ENCODE results near the gene LIMK1. TPM values are rescaled to one million over a fixed set of nuclear protein-coding genes. Genes with fewer than 3 reads are reported as not detected.

Gene LIMK1
- total and polyA plus RNA-seq, 2 of the 13 experiments (the other 11 are each of a cell fraction or from before 2014, with no cell fraction given), result 8.9 to 18.8 TPM

DNA sequence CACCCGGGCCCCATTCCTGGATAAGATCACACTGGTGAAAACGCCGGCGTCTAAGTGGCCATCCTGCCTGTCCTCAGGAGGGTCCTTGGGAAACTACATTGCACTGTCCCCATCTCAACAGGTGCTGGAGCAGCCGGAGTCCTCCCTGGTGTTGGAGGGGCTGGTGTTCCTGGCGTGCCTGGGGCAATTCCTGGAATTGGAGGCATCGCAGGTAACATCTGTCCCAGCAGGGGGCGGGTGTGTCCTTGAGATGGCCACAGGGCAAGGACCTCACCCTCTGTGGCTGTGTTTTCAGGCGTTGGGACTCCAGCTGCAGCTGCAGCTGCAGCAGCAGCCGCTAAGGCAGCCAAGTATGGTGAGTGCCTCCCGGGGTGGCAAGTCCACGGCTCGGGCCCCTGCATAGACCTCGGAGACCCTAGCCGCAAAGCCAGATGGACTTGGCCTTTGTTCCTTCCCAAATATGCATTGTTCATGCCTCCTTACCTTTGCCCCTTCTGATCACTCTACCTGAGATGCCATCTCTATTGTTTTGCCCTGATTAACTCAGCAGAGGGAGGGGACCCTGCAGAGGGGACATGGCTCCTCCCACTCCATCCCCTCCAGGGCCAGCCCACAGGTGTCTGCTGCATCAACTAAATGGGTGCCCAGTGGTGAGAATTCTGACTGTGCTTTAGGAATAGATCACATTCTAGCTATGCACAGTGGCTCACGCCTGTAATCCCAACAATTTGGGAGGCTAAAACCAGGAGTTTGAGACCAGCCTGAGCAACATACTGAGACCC is 31.8 kb upstream of the LIMK1 start:
- no TSS peak for BruUV-seq (replicated peaks)
- no peaks in the 10 kb centered on the region for H3K79me2 ChIP-seq (ENCODE audit: insufficient read depth, low read length)
- peaks cover 2 to 4% of the 10 kb centered on the region in 2 experiments; a peak in 2 of 5 replicates for H3K27me3 ChIP-seq (ENCODE audit: control insufficient read depth in 1 of 2, insufficient read depth in 2 of 2, low read length in 2 of 2)
- peak; percentile 56 for DNase-seq (ENCODE audit: low spot score)
- no peaks in the 10 kb centered on the region for H4K20me1 ChIP-seq (ENCODE audit: insufficient read depth, low read length)
- H3K27ac ChIP-seq (ENCODE audit: extremely low read length, insufficient read depth, low read length), result no peak overlapping the region
- ATAC-seq, result peak; percentile 91
- CTCF ChIA-PET (ENCODE audit: low intra/inter-chr PET ratio, low total read pairs), result interaction anchor here (1.1 kb wide), 1 partner anchor 151 kb away, joined by 4 read pairs; no protein-coding TSS in a partner anchor
- in situ Hi-C loops (cut with HindIII; ENCODE audit: extremely low pct_ligation_motif_present, low pct_unique_long_range_greater_than_20kb), result no loop called here
- no peak overlapping the region for H2AFZ ChIP-seq (ENCODE audit: low read length)
- H3K4me2 ChIP-seq (ENCODE audit: low read depth, low read length), result no peak overlapping the region
- no peak overlapping the region for H3K4me3 ChIP-seq (replicated peaks in 1 of 3; ENCODE audit: insufficient read depth in 1 of 3, low read depth in 2 of 3, low read length in 3 of 3)
- 28% methylated on average over 4 of the region's 16 CpGs for WGBS (ENCODE audit: low lambda C conversion rate)
- FAIRE-seq, result peak; percentile 58
- H3K4me1 ChIP-seq (ENCODE audit: insufficient read depth, low read length), result peaks cover 14% of the 10 kb centered on the region; the same call in 1 of the 2 replicates
- H3K9me3 ChIP-seq (ENCODE audit: low read length), result no peaks in the 10 kb centered on the region
- POLR2A ChIA-PET, result no interaction called here
- no peak overlapping the region for H3K9ac ChIP-seq (ENCODE audit: insufficient read depth, low read depth, low read length)
- no peaks in the 10 kb centered on the region for H3K36me3 ChIP-seq (replicated peaks in 1 of 2; ENCODE audit: control insufficient read depth in 1 of 2, insufficient read depth in 2 of 2, low read length in 2 of 2)
- intact Hi-C loops (cut with micrococcal nuclease; ENCODE audit: unreplicated experiment), result no loop called here
- TF ChIP-seq MIER2 (CRISPR knock-in tag; IDR thresholded peaks at IDR 0.05) (no peak), ZNF619 (CRISPR knock-in tag; IDR thresholded peaks at IDR 0.05) (no peak), ZNF496 (CRISPR knock-in tag; IDR thresholded peaks at IDR 0.05; ENCODE audit: insufficient replicate concordance) (no peak), ZNF431 (CRISPR knock-in tag; IDR thresholded peaks at IDR 0.05; ENCODE audit: borderline replicate concordance, low read depth) (no peak), THYN1 (CRISPR knock-in tag; IDR thresholded peaks at IDR 0.05; ENCODE audit: borderline replicate concordance, low read depth) (no peak), ZSCAN21 (CRISPR knock-in tag; IDR thresholded peaks at IDR 0.05; ENCODE audit: borderline replicate concordance) (no peak), FOXA1 (IDR thresholded peaks at IDR 0.05) (no peak), FOXA1 (CRISPR knock-in tag; IDR thresholded peaks at IDR 0.05) (no peak), ZNF234 (CRISPR knock-in tag; conservative IDR thresholded peaks at IDR 0.05) (no peak), SRY (CRISPR knock-in tag; IDR thresholded peaks at IDR 0.05) (no peak), GATAD2A (CRISPR knock-in tag; IDR thresholded peaks at IDR 0.05) (0 out of 2 replicates have a peak, but pooled peaks have one; percentile 11), ZNF768 (CRISPR knock-in tag; IDR thresholded peaks at IDR 0.05) (peak; percentile 35; the same call in 1 of the 2 replicates), ZMYM2 (CRISPR knock-in tag; IDR thresholded peaks at IDR 0.05) (no peak), ZFP1 (CRISPR knock-in tag; IDR thresholded peaks at IDR 0.05) (no peak), RAD21 (CRISPR knock-in tag; IDR thresholded peaks at IDR 0.05) (peak; percentile 73), ZSCAN25 (CRISPR knock-in tag; IDR thresholded peaks at IDR 0.05) (no peak)
- TF ChIP-seq, protein P1, sequence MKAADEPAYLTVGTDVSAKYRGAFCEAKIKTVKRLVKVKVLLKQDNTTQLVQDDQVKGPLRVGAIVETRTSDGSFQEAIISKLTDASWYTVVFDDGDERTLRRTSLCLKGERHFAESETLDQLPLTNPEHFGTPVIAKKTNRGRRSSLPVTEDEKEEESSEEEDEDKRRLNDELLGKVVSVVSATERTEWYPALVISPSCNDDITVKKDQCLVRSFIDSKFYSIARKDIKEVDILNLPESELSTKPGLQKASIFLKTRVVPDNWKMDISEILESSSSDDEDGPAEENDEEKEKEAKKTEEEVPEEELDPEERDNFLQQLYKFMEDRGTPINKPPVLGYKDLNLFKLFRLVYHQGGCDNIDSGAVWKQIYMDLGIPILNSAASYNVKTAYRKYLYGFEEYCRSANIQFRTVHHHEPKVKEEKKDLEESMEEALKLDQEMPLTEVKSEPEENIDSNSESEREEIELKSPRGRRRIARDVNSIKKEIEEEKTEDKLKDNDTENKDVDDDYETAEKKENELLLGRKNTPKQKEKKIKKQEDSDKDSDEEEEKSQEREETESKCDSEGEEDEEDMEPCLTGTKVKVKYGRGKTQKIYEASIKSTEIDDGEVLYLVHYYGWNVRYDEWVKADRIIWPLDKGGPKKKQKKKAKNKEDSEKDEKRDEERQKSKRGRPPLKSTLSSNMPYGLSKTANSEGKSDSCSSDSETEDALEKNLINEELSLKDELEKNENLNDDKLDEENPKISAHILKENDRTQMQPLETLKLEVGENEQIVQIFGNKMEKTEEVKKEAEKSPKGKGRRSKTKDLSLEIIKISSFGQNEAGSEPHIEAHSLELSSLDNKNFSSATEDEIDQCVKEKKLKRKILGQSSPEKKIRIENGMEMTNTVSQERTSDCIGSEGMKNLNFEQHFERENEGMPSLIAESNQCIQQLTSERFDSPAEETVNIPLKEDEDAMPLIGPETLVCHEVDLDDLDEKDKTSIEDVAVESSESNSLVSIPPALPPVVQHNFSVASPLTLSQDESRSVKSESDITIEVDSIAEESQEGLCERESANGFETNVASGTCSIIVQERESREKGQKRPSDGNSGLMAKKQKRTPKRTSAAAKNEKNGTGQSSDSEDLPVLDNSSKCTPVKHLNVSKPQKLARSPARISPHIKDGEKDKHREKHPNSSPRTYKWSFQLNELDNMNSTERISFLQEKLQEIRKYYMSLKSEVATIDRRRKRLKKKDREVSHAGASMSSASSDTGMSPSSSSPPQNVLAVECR (CRISPR knock-in tag; IDR thresholded peaks at IDR 0.05; ENCODE audit: borderline replicate concordance), result no peak
- TF ChIP-seq, protein P2, sequence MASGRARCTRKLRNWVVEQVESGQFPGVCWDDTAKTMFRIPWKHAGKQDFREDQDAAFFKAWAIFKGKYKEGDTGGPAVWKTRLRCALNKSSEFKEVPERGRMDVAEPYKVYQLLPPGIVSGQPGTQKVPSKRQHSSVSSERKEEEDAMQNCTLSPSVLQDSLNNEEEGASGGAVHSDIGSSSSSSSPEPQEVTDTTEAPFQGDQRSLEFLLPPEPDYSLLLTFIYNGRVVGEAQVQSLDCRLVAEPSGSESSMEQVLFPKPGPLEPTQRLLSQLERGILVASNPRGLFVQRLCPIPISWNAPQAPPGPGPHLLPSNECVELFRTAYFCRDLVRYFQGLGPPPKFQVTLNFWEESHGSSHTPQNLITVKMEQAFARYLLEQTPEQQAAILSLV (CRISPR knock-in tag; IDR thresholded peaks at IDR 0.05; ENCODE audit: borderline replicate concordance), result no peak
- TF ChIP-seq, protein P3, sequence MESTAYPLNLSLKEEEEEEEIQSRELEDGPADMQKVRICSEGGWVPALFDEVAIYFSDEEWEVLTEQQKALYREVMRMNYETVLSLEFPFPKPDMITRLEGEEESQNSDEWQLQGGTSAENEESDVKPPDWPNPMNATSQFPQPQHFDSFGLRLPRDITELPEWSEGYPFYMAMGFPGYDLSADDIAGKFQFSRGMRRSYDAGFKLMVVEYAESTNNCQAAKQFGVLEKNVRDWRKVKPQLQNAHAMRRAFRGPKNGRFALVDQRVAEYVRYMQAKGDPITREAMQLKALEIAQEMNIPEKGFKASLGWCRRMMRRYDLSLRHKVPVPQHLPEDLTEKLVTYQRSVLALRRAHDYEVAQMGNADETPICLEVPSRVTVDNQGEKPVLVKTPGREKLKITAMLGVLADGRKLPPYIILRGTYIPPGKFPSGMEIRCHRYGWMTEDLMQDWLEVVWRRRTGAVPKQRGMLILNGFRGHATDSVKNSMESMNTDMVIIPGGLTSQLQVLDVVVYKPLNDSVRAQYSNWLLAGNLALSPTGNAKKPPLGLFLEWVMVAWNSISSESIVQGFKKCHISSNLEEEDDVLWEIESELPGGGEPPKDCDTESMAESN (CRISPR knock-in tag; conservative IDR thresholded peaks at IDR 0.05), result no peak

Measured in HepG2 (cell line).